Measurements from ENCODE around the gene SLC35E3. TPM values are rescaled to one million over a fixed set of nuclear protein-coding genes. Genes with fewer than 3 reads are reported as not detected.

The SLC35E3 gene
- 1 to 10 TPM in 3 of 4 donors, under 1 TPM in 1; 0.92 to 2.7 (median 1.6) TPM for total RNA-seq

DNA sequence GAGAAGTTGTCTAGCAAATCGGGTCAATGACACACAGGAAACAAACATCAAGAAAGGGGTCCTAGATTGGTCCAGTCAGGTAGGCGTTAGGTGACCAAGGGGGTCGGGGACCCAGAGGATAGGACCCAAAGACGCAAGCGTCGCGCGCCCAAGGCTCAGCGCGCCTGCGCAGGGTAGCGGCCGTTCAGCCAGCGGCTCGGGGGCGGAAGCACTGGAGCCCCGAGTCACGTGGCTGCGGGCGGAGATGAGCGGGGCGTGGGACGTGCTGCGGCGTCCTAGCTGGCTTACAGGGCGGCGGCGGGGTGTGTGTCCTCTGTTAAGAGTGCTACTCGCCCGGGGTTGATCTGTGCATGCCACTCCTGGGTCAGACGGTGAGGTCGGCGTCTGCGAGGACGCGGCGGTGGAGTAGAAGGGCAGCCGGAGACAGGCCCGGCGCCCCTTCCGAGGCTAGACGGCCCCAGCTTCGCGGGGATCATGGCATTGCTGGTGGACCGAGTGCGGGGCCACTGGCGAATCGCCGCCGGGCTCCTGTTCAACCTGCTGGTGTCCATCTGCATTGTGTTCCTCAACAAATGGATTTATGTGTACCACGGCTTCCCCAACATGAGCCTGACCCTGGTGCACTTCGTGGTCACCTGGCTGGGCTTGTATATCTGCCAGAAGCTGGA, at the start of gene SLC35E3:
Gene SLC35E3 (plus strand): TSS at position 273 of the 668 bp plus-strand sequence. CDS start 202 bp downstream, at position 475.
- DNase-seq (peak; percentile 85 to 90), ATAC-seq (peak; percentile 95 to 96)
- Histone ChIP-seq H3K4me1 (peaks cover 21 to 26% of the 10 kb centered on the region in 2 donors), H3K4me3 (peak within 1 kb of the TSS; percentile 63 to 92 (median 79)), H3K9me3 (no peaks in the 10 kb centered on the region), H3K27me3 (no peaks in the 10 kb centered on the region), H3K36me3 (peaks cover 0 to 6% of the 10 kb centered on the region in 2 donors), H3K27ac (peak within 1 kb of the TSS; percentile 63 to 84 (median 80))
- TF ChIP-seq, protein P1, sequence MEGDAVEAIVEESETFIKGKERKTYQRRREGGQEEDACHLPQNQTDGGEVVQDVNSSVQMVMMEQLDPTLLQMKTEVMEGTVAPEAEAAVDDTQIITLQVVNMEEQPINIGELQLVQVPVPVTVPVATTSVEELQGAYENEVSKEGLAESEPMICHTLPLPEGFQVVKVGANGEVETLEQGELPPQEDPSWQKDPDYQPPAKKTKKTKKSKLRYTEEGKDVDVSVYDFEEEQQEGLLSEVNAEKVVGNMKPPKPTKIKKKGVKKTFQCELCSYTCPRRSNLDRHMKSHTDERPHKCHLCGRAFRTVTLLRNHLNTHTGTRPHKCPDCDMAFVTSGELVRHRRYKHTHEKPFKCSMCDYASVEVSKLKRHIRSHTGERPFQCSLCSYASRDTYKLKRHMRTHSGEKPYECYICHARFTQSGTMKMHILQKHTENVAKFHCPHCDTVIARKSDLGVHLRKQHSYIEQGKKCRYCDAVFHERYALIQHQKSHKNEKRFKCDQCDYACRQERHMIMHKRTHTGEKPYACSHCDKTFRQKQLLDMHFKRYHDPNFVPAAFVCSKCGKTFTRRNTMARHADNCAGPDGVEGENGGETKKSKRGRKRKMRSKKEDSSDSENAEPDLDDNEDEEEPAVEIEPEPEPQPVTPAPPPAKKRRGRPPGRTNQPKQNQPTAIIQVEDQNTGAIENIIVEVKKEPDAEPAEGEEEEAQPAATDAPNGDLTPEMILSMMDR (IDR thresholded peaks at IDR 0.05 in 4 of 5, conservative IDR thresholded peaks at IDR 0.05 in 1 of 5) = no peak
- TF ChIP-seq POLR2A (IDR thresholded peaks at IDR 0.05) = peak; percentile 54 to 69
- intact Hi-C loops (cut with DNase I; ENCODE audit: low total_unique reads) (loop anchor here (1.0 to 10.0 kb wide), 6 partner anchors 59 to 1481 kb away; partner anchors contain the start of genes CAND1, CPSF6, MDM1 and MDM2), in situ Hi-C loops (cut with MboI; ENCODE audit: low sequenced_read_pairs in 4 of 4) (loop anchor here in 1 of 4 donors (5.0 kb wide), 1 partner anchor 61 kb away; the partner anchor contains the start of gene MDM2)

GRCh38 chr12:68699486-68699885, 46.5 kb upstream of the SLC35E3 start:
- no peak overlapping the region for H3K4me3 ChIP-seq
- no peaks in the 10 kb centered on the region for H3K4me1 ChIP-seq
- peaks cover 8 to 92% of the 10 kb centered on the region in 2 donors for H3K36me3 ChIP-seq
- no peak for ATAC-seq
- in situ Hi-C loops (cut with MboI; ENCODE audit: low sequenced_read_pairs in 4 of 4) (loop anchor here in 1 of 4 donors (25.0 kb wide), 1 partner anchor 1437 kb away; the partner anchor contains the start of gene CAND1), intact Hi-C loops (cut with DNase I; ENCODE audit: low total_unique reads) (loop anchor here (1.0 kb wide), 1 partner anchor 17 kb away; no protein-coding TSS in a partner anchor)
- TF ChIP-seq, protein P1 (IDR thresholded peaks at IDR 0.05 in 4 of 5, conservative IDR thresholded peaks at IDR 0.05 in 1 of 5) = no peak
- TF ChIP-seq POLR2A (IDR thresholded peaks at IDR 0.05) = no peak
- H3K9me3 ChIP-seq = no peaks in the 10 kb centered on the region
- H3K27ac ChIP-seq = no peak overlapping the region
- no peaks in the 10 kb centered on the region for H3K27me3 ChIP-seq
- DNase-seq = no peak

- no peak overlapping the region for H3K27ac ChIP-seq
- no peak for ATAC-seq
- no peak for DNase-seq
- in situ Hi-C loops (cut with MboI; ENCODE audit: low sequenced_read_pairs in 4 of 4) = no loop called here
- peaks cover 0 to 61% of the 10 kb centered on the region in 2 donors for H3K36me3 ChIP-seq
- no peaks in the 10 kb centered on the region for H3K27me3 ChIP-seq
- H3K4me3 ChIP-seq = no peak overlapping the region
- TF ChIP-seq, protein P1 (IDR thresholded peaks at IDR 0.05 in 4 of 5, conservative IDR thresholded peaks at IDR 0.05 in 1 of 5) = no peak
- no peak for TF ChIP-seq POLR2A (IDR thresholded peaks at IDR 0.05)
- H3K4me1 ChIP-seq = no peaks in the 10 kb centered on the region
- no peaks in the 10 kb centered on the region for H3K9me3 ChIP-seq
- intact Hi-C loops (cut with DNase I; ENCODE audit: low total_unique reads) = no loop called here
These were observed 18.2 kb upstream of the SLC35E3 start for GRCh38 chr12:68727776-68728175.

GRCh38 chr12:68733661-68734071, 12.3 kb upstream of the SLC35E3 start:
- no peak overlapping the region for H3K4me3 ChIP-seq
- ATAC-seq (no peak), DNase-seq (no peak)
- peaks cover 4 to 67% of the 10 kb centered on the region in 2 donors for H3K36me3 ChIP-seq
- in situ Hi-C loops (cut with MboI; ENCODE audit: low sequenced_read_pairs in 4 of 4) (no loop called here), intact Hi-C loops (cut with DNase I; ENCODE audit: low total_unique reads) (no loop called here)
- no peaks in the 10 kb centered on the region for H3K27me3 ChIP-seq
- no peaks in the 10 kb centered on the region for H3K4me1 ChIP-seq
- no peaks in the 10 kb centered on the region for H3K9me3 ChIP-seq
- TF ChIP-seq POLR2A (IDR thresholded peaks at IDR 0.05) = no peak
- TF ChIP-seq, protein P1 (IDR thresholded peaks at IDR 0.05 in 4 of 5, conservative IDR thresholded peaks at IDR 0.05 in 1 of 5) = no peak
- no peak overlapping the region for H3K27ac ChIP-seq
